HG02678 (cell line): Measurements from ENCODE around the gene BCOR.

Experiments used
- ATAC-seq: cut with Tn5 transposase; IDR thresholded peaks from one replicate; pipeline ENCODE4 v1.9.1; 2021; ENCODE audit warnings: mild to moderate bottlenecking, moderate library complexity; ENCODE audit not compliant: unreplicated experiment

Gene BCOR

DNA sequence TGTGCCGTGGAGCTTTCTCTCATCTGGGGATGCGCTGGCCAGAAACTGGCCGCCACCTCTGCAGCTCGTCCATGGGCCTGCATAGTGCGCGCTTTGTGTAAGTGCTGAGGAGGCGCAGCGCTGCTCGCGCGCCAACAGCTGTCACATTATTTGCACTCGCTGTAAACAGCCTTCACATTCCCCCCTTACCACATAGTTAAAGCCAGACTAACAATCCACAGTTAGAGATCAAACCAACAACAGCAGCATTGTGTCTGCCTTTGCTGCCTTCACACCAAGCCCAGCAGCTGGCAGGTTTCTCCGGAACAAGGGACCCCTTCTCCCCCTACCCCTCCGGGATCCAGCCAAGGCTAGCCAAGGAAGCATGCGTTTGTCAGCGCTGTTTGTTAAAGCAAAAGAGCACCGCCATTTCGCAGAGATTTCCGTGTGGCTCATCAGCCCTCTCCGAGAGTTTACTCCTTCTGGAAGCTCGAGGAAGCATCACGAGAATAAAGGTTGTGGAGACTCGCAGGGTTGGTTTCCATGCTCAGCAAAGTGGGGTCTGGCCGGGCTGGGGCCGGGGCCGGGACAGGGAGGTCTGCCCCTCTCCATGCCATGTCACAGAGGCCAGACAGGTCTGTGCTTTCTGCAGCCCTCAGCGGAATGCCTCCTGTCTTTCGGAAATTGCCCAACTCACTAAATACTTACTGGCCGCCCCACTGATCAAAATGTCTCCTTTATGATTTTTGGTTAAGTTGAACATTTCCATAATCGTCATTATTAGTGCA lies 11.0 kb downstream of the BCOR start:
- no peak for ATAC-seq

DNA sequence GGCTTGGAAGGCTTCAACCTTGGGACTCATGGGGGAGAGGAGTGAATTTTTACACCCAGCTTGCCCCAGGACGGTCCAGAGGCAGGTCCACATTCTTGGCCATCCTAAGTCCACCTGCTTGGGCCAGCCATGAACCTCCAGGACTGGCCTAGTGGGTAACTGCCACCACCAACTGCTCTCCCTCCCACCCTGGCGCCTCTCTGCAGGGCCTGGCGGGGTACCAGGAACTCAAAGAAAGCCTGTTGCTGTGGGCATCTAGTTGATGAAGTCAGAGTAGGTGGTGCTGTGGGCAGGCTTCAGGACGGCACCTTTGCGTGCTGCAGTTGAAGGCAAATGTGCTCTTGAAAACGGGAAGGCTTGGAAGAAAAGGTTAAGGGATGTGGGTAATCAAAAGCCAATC lies 12.0 kb downstream of the BCOR start:
- no peak for ATAC-seq

DNA sequence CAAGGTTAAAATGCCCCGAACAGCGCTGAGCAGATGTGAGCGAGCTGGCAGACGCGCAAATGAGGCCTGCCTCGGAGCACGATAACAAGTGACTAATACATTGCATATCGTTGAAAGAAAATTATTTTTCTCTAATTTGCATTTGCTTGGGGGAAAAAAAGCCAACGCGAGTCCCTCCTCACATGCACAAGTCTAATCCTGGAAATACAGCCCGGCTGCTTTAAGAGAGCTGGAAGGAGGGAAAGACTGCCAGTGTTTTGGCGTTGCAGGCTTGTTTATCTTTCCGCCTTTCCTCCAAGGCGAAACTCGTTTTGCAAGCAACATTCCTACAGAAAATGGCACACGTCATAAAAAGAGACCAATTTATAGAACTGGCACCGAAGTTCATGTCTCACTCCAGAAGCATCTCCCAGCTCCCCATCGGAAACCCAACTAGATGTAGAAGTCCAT lies 12.6 kb downstream of the BCOR start:
- ATAC-seq = no peak

DNA sequence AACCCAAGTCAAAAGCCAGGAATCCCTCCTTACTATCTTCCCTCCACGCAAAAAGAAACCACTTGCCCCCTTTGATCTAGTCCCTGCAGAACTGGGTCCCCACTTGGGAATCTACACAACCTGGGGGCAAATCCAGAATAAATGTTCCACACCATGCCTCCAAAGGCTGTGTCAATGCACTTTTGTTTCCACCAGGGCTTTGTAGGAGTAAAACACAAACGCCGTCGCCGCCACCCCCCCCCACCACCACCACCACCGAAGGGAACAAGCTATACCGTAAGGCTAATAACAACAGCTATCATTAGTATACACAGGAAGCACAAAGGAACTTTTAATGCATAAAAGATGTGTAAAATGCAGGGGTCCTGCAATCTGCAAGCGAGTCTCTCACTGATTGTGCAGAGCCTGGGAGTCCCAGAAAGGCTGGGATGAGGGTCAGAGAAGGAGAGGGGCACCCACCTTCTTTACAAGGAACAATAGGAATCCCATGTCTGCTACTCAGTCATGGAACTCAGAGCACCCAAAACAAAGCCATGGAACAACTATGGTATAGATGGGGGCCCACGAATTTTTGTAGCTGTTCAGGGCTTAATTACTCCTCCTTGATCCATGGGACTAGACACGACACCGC lies 13.2 kb downstream of the BCOR start:
- no peak for ATAC-seq

DNA sequence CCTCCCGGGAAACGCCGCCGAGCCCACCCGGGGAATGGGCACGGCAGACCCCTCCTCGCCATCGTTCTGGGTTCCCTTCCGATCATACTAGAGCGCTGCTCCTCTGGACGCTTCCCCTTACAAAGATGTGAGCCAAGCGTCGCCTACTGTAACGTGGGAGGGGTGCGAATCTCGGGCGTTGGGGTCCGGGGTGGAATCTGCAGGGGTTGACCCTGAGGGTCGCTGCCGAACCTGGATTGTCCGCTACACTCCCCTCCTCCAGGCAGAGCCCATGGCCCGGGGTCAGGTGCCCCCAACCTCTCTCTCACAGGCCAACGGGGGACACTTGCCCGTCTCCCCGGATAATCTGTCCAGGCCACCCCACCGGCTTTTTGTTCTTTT lies 13.8 kb downstream of the BCOR start:
- no peak for ATAC-seq

DNA sequence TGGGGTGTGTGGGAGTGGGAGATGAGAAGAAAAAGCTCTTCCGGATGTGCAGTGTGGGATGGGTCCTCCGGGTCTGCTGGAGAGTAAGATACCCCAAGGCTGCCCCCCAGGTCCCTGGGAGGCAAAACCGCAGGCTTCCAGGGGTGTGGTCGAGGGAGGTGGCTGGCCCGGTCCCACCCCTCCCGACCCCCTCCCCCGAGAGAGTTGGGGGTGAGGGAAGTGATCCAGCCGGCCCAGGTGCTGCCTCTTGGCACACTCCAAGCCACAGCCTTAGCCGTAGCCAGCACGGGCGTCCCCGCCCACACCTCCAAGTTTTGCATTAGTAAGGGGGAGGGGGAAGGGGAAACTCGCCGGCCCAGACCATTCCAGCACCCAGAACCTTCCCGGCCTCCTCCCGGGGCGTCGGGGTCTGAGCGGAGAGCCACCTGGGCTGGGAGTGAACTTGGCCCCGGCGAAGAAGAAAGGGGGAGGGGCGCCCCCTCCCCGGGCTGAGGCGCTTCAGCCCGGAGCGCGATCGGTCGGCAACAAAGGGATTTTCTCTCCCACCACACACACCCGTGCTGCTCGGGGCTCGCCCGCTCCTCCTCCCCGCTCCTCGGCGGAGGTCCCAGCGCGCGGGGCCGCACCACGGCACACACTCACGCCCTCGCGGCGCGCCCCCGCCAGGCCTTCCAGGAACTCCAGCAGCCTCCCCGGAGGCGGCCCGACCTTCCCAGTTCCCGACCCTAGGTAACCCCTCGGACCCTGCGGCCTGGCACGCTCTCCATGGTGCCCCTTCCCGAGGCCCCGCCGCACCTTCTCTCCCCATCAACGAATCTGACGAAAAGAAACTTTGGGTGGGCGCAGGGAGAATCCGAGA lies 14.4 kb downstream of the BCOR start:
- no peak for ATAC-seq

DNA sequence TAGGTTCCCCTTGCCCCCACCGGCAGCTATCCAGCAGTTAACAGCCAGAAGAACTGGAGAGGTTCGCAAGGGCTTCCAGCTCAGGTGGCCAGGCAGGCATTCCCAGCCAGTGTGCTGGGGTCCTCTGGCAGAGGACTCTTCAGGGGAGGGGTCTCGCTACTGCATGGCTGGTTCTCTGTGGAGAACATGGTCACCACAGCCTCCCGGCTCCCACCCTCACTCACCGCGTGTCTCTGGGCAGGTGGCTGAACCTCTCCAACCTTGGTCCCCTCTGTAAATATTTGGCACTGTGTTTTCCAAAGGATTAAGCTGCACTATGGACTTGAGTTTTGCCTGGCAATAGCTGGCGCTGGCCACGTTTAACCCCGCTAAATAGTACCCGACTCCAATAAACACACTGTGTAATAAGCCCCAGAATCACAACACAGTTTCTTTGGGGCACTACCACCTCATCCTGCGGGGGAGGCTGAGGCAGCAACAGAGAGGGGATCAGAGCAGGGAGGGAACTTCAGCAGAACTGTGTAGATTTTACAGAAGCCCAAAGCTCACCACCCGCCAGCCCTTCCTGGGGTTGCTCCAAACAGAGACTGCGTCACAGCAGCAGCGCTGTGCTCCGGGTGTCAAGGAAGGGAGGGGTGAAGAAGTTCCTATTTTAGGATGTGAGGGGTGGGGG lies 15.2 kb downstream of the BCOR start:
- no peak for ATAC-seq

DNA sequence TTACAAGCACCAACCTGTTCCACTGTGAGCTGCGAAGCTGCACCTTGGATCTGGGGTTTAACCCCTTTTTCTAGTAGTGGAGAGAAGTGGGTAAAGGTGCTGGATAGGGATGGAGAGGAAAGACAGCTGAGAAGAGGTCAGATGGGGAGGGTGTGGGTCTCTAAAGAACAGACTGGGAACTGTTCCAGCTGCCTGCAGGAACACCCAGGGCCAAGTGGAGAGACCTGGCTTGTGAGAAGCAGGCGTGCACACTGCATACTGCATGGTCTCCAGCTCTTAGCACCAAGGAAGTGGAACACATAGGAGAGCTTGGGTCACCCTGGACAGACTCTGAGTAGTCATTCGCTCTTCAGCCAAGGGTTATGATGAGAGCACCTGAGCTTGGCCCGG lies 16.1 kb downstream of the BCOR start:
- no peak for ATAC-seq

DNA sequence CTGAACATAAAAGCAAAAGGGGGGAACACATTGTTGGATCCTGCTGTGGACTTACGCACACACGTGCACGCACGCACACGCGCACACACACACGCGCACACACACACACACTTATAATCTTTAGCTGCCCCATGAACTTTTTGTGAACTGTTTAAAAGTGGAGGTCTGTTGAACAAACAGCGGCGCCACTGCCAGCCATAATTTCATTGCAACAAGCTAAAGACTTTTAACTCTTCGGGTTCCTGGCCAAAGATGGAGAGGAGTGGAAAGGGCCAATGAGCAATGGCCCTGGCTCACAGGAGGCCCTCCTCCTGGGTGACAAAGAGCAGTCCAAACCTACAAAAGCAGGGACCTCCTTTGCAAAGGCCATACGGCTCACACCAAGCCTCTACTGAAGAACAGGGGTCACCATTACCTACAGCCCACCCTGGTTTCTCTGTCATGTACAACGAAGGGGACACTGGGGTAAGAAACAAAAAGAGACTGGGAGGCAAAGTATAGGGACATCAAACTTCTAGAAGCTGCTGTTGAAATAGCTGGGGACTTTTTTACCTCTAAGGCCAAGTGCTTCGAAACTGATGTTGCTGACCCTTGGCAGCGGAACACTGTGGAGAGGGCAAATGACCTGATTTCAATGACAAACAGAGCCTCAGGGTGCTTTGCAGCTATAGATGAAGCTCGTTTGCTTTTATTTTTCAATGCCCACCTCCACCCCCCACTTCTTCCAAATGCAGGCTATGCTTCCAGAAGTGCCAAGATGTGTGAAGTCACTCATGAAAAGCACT lies 16.7 kb downstream of the BCOR start:
- no peak for ATAC-seq

DNA sequence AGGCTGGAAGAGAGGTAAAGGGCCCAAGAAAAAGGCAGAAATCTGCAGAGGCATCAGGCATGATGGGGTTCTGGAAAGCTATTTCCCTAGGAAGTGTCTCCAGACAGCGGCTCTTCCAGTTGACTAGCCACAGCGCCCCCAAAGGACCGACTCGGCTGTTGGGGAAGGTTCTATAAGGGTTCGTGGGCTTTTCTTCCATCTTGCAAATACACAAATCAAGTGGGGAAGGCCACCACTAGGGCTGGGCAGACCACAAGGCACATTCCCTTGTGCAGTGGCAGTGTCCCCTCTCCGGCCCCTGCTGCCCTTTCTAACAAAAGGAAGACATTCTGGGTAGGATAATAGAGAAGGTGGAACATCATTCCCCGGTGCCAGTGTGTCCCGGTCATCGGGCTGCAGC lies 18.2 kb downstream of the BCOR start:
- no peak for ATAC-seq

DNA sequence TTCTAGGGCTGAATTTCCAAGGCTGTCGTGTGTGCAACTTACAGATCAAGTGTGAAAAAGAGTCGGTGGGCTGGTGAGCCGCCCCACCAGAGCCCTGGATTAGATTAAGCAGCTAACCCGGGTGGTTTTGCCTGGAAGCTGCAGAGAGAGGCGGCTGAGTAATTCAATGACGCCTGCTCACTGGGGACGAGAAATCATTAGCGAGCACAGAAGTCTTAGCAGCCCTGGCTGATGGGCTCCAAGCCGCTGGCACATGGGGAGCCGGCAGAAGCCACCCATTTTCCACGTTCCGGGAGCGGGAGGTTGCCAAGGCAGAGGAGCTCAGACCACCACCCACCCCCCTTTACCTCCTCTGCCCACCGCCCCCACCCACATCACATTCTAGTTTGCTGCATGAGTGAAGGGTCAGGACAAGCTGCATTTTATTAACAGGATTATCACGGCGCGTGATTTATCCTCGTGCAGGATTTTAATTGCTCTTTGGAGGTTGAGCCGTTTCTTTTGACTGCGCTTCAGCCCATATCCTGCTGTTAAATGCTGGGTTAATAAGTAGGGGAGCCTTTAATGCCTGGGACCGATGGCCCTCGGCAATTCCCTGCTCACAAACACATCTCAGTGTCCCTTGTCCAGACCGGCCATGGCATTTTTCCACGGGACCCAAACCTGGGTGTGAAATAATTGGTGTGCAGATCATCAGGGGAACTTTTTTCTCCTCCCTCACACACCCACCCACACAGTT lies 19.1 kb downstream of the BCOR start:
- no peak for ATAC-seq

DNA sequence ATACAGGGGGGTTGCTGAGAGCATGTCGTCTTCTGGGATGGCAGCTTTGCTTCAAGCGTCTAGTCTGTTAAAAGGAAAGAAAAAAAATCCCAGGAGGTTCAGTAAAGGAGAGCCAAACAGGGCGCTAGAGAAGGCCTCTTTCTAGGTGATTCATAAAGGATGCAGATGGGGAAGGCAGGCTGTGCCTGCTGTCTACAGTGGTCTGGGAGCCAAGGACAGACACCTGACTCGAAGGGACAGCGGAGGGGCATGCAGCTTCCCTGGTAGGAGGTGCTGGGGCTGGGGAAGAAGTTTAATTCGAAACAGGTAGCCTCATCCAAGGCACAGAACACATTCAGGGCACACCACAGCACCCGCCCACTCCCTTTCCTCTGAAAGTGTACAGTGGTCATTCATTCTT lies 19.9 kb downstream of the BCOR start:
- ATAC-seq = no peak

DNA sequence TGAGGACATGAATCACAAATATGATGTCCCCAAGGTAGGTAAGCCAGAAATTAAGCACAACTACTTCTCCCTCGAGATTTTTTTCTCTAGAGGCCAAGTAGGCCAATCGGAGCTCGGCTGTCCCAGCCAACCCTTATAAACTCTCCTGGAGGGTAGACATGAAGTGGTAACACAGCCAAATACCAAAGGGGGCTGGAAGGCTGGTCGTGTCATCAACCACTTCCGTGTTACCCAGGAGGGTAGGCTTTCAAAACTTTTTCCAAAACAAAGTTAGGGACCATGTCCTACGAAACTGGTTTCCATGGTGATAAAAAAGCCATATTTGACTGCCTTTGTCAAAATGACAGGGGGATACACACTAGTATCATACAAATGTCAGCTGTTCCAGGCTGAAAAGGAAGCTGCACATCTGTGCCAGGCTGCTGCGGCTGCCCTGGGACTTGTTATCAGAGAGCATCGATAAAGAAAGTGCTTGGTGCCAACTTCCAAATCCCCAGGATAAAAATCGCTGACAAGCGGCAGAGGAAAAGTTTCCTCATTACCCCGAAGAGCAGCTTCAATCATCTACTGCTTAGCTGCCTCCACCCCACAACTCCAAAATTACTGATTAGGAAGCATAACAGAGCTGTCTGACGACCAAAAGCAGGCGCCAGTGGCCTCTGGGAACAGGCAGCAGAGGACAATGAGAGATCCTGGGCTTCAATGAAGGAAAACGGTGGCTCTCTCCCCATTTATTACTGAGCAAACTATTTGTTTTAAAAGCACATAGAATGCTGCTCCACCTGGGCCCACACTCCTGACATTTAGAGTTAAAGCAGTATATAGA lies 20.8 kb downstream of the BCOR start:
- no peak for ATAC-seq

DNA sequence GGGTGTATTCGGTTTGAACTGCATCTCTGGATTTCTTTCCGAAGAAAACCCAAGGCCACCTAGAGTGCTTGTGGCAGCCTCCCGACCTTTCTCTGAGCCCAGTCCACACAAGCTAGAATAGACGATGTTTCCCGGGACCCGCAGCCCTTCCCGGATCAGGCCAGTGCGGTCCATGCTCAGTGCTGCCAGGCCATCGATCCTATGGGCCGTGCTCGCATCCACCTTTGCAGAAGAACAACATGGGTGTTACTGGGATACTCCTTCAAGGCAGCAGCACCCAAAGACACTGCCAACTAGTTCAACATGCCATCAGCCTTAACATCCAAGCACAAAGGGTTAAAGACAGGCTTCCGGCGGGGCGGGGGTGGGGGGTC lies 22.8 kb downstream of the BCOR start:
- ATAC-seq = no peak

DNA sequence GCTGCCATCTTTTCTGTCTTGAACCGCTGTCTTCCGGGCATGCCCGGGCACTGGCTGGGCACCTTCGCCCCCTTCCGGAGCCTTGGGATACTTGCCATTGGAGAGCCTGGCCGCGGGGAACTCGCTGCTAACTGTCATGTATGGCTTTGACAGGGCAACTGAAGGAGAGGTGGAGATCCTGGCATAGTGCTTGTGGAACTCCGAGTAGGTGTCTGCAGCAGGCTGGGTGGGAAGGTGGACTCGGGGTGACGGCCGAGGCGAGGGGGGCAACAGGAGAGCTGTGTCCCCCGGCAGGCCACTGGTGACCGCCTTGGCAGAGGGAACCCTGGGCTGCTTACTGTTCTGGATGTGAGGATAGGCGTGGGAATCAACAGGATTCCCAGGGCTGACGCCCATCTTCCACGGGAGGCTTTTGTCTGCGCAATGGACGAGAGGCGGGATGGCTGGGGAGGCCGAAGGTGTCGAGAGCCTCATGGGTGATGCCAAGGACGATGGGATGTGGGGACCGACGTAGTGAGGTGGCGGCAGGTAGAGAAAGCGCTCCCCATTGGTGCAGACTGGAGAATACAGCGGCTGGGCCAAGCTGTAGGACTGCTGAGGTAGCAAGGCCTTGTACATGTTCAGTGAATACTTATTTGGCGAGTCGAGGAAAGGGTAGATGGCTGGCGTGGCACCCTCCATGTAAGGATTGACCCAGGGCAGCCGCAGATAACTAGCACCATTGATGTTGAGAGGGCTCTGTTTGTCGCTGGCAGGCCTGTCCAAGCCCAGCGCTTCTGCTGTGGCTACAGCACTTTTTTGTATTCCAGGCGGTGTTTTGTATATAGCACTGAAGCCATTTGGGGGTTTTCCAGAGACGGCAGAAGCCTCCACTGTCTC lies 23.4 kb downstream of the BCOR start:
- no peak for ATAC-seq

DNA sequence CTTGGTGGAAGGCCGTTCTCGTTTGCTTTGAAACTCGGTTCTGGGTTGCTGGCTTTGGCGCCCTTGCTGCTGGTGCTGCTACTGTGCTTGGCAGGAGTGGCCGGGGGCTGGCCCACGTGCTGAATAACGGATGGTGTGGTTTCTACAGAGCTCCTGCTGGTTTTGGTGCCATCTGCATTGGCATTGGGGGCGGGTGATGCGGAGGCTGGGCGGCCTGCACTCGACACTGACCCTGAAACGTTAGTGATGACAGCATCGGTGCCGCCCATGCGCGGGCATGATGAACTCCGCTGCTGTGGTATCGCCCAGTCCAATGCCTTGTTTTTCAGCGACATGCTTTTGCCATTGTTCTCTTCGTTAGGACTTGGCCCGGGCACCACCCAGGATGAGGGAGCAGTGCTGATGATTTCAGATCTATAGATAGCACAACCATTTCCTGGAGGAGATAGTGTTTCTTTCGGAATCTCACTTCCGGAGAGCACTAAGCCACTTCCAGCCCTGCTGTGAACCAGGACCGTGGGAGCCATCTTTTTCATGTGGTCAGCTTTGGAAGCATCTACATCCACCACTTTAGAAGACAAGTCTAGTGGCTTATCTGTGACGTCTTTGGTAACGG lies 24.2 kb downstream of the BCOR start:
- ATAC-seq = no peak

DNA sequence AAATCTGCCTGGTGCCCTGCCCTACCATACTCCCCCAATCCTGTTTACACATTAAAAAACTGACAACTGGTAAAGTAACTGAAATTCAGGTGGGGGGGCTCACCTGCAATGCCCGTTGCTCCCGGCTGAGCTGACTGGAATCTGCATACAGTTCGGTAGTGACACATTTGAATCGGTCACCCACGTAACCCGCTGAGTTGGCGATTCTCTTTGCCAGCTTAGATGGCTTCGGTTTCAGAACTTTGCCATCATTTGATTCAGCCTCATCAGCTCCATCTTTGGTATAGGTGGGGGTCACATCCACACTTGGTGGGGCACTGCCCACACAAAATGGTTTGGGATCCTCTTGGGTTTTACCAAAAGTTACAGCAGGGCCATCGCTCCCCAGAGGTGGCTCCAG lies 25.5 kb downstream of the BCOR start:
- ATAC-seq = no peak

DNA sequence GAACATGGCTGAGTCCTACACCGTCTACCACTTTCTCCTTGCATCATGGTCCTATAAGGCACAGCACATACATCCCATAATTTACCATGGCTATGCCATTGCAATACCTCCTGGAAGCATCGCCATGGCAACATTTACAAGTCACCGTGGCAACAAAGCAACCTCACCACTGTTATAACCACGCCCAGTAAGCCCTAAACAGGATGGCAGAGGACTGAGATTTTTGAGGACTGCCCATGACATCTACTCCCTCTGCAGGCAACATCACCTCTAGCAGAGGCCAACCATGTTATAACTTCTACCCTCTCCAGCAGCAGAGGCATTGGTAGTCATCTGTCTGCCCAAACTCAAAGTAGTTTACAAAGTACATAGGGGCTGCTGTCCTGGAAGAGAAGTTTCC lies 29.7 kb downstream of the BCOR start:
- ATAC-seq = no peak
